HCT116 (cell line): ENCODE measurements around the gene NDC1. TPM values are rescaled to one million over a fixed set of nuclear protein-coding genes. Genes with fewer than 3 reads are reported as not detected.
A peak's percentile ranks its signal among the peaks of the same experiment; 100 is the strongest.

Experiments
- ATAC-seq: fragments of 200-7000 bp; cut with Tn5 transposase; 2 replicates; pipeline ENCODE4 v1.9.1; 2020; ENCODE audit warnings: mild to moderate bottlenecking, moderate library complexity
- Bru-seq: library from RNA; stranded (reverse); fragments of 400-500 nt; gene quantifications from one replicate; lab custom pipeline; 2021; lab: Mats Ljungman, UMichigan
- BruChase-seq, 2 experiments: library from RNA; stranded (reverse); fragments of 400-500 nt; gene quantifications; one replicate each; lab custom pipeline; 2021; lab: Mats Ljungman, UMichigan
- BruUV-seq: library from RNA; stranded (reverse); fragments of 400-500 nt; replicated peaks from 2 replicates; lab custom pipeline; 2021; lab: Mats Ljungman, UMichigan
- CTCF ChIA-PET: fragments of 300-600 bp; sonication (Branson Sonifier 250); formaldehyde crosslinking; loops from one replicate; lab custom pipeline; 2021; ENCODE audit warnings: antibody characterized with exemption; lab: Charles Lee
- POLR2A ChIA-PET: fragments of 300-600, 350-600 bp; sonication (Branson Sonifier 250); formaldehyde crosslinking; loops from one replicate; lab custom pipeline; 2021; ENCODE audit warnings: antibody characterized with exemption; lab: Charles Lee
- RAD21 ChIA-PET, 2 experiments: fragments of 300-600 bp; sonication (Branson Sonifier 250); formaldehyde crosslinking; loops; one replicate each; lab custom pipeline; 2023; ENCODE audit warnings: low total read pairs in 2 of 2; ENCODE audit not compliant: uncharacterized antibody in 2 of 2, unreplicated experiment in 2 of 2, low non-redundant PET in 1 of 2; lab: Charles Lee
- DNase-seq: peaks from one replicate; pipeline ENCODE4 v3.0.0-alpha.2; 2010; ENCODE audit warnings: low read depth, low spot score
- H2AFZ ChIP-seq: fragments of 200-600 bp; shearing (Covaris generic), sonication (generic); 2 replicates; pipeline ENCODE4 v1.6.1; 2017; ENCODE audit warnings: low read depth, mixed run types, mixed read lengths, antibody characterized with exemption, low read length; ENCODE audit not compliant: poor library complexity, severe bottlenecking
- H3K27ac ChIP-seq: 2 replicates; pipeline ENCODE4 v1.5.1; 2012; ENCODE audit warnings: low read depth, low read length
- H3K27me3 ChIP-seq: fragments of 200-600 bp; sonication (generic); 2 replicates; pipeline ENCODE4 v1.6.1; 2016; ENCODE audit warnings: mixed run types, low read length, mixed read lengths; ENCODE audit not compliant: insufficient read depth
- H3K36me3 ChIP-seq, 2 experiments: fragments of 200-500 bp in 1 of 2; fragments of 200-600 bp in 1 of 2; sonication (Bioruptor generic) in 1 of 2; sonication (generic) in 1 of 2; 2 replicates each; pipeline versions ENCODE4 v1.5.1 to v1.6.1; 2014 to 2016; ENCODE audit warnings: low read length in 2 of 2, inconsistent platforms in 1 of 2, mixed read lengths in 1 of 2, mixed run types in 1 of 2; ENCODE audit not compliant: insufficient read depth in 2 of 2, control insufficient read depth in 1 of 2
- H3K4me1 ChIP-seq, 2 experiments: fragments of 200-600 bp in 1 of 2; sonication (generic) in 1 of 2; 2 replicates each; pipeline versions ENCODE4 v1.5.1 to v1.6.1; 2012 to 2017; ENCODE audit warnings: low read length in 2 of 2, inconsistent platforms in 1 of 2, mild to moderate bottlenecking in 1 of 2, mixed read lengths in 1 of 2, mixed run types in 1 of 2, moderate library complexity in 1 of 2; ENCODE audit not compliant: insufficient read depth in 2 of 2, control insufficient read depth in 1 of 2
- H3K4me2 ChIP-seq: fragments of 200-600 bp; sonication (generic); 2 replicates; pipeline ENCODE4 v1.6.1; 2017; ENCODE audit warnings: mixed run types, low read length, mixed read lengths
- H3K4me3 ChIP-seq, 2 experiments: fragments of 200-600 bp in 1 of 2; sonication (generic) in 1 of 2; replicated peaks in 1 of 2; 2 replicates each; pipeline ENCODE4 v1.5.1; 2011 to 2016; ENCODE audit warnings: low read length in 2 of 2, control low read depth in 1 of 2, low read depth in 1 of 2, mild to moderate bottlenecking in 1 of 2, mixed read lengths in 1 of 2, mixed run types in 1 of 2
- H3K79me2 ChIP-seq: fragments of 200-600 bp; sonication (generic); 2 replicates; pipeline ENCODE4 v1.6.1; 2017; ENCODE audit warnings: mild to moderate bottlenecking, mixed run types, low read length, moderate library complexity, mixed read lengths; ENCODE audit not compliant: insufficient read depth
- H3K9ac ChIP-seq: fragments of 200-600 bp; sonication (generic); 2 replicates; pipeline ENCODE4 v1.6.1; 2016; ENCODE audit warnings: low read length, mixed read lengths
- H3K9me2 ChIP-seq: fragments of 200-600 bp; sonication (generic), shearing (Covaris generic); 2 replicates; pipeline ENCODE4 v1.6.1; 2017; ENCODE audit warnings: mixed run types, mild to moderate bottlenecking, moderate library complexity; ENCODE audit not compliant: insufficient read depth
- H3K9me3 ChIP-seq, 2 experiments: fragments of 200-500 bp in 1 of 2; fragments of 200-600 bp in 1 of 2; sonication (Bioruptor generic) in 1 of 2; sonication (generic) in 1 of 2; 2 replicates each; pipeline ENCODE4 v1.6.1; 2014 to 2017; ENCODE audit warnings: low read length in 2 of 2, mixed read lengths in 2 of 2, inconsistent platforms in 1 of 2, low read depth in 1 of 2, mild to moderate bottlenecking in 1 of 2, mixed run types in 1 of 2, moderate library complexity in 1 of 2; ENCODE audit not compliant: control insufficient read depth in 1 of 2, insufficient read depth in 1 of 2
- H4K20me1 ChIP-seq: fragments of 200-600 bp; sonication (generic), shearing (Covaris generic); 2 replicates; pipeline ENCODE4 v1.6.1; 2017; ENCODE audit warnings: mixed run types, mild to moderate bottlenecking, moderate library complexity; ENCODE audit not compliant: insufficient read depth
- CBX3 ChIP-seq: IDR thresholded peaks from 2 replicates; pipeline ENCODE4 v1.6.1; 2012; ENCODE audit warnings: low read depth
- CEBPB ChIP-seq: IDR thresholded peaks from 2 replicates; pipeline ENCODE4 v1.6.1; 2012; ENCODE audit warnings: low read depth
- ELF1 ChIP-seq: IDR thresholded peaks from 2 replicates; pipeline ENCODE4 v1.6.1; 2012; ENCODE audit warnings: low read depth, borderline replicate concordance
- EZH2 ChIP-seq: fragments of 200-600 bp; sonication (generic); IDR thresholded peaks from 2 replicates; pipeline ENCODE4 v1.6.1; 2017; ENCODE audit warnings: antibody characterized with exemption, mixed run types
- EZH2phosphoT487 ChIP-seq: fragments of 200-600 bp; IDR thresholded peaks from 2 replicates; pipeline ENCODE4 v1.6.1; 2018; ENCODE audit warnings: antibody characterized with exemption, borderline replicate concordance
- POLR2A ChIP-seq: IDR thresholded peaks from 2 replicates; pipeline ENCODE4 v1.7.0; 2011; ENCODE audit warnings: borderline replicate concordance; ENCODE audit not compliant: insufficient read depth, insufficient read length; ENCODE audit errors: extremely low read depth
- RAD21 ChIP-seq: IDR thresholded peaks from 2 replicates; pipeline ENCODE4 v1.6.1; 2012; ENCODE audit warnings: low read depth, mild to moderate bottlenecking
- REST ChIP-seq: IDR thresholded peaks from 2 replicates; pipeline ENCODE4 v1.6.1; 2012; ENCODE audit warnings: low read depth
- SIN3A ChIP-seq: IDR thresholded peaks from 2 replicates; pipeline ENCODE4 v1.6.1; 2012; ENCODE audit warnings: low read depth
- SRF ChIP-seq: IDR thresholded peaks from 2 replicates; pipeline ENCODE4 v1.6.1; 2012; ENCODE audit warnings: low read depth
- TCF7L2 ChIP-seq: IDR thresholded peaks from 2 replicates; pipeline ENCODE4 v1.7.0; 2011; ENCODE audit warnings: borderline replicate concordance, inconsistent platforms; ENCODE audit not compliant: insufficient read depth, insufficient read length; ENCODE audit errors: extremely low read depth
- YY1 ChIP-seq: IDR thresholded peaks from 2 replicates; pipeline ENCODE4 v1.6.1; 2011; ENCODE audit warnings: low read length, low read depth, moderate library complexity, mild to moderate bottlenecking; ENCODE audit not compliant: insufficient replicate concordance; ENCODE audit errors: extremely low read depth
- intact Hi-C: fragments of 100-400 bp; cut with micrococcal nuclease; formaldehyde crosslinking; loops from 2 replicates; pipeline ENCODE4 v1.10.0; 2022
- long read RNA-seq: library from polyadenylated mRNA; unstranded; transcript quantifications from one replicate; pipeline ENCODE4 v2.0.0, GENCODE V29; 2021; ENCODE audit not compliant: unreplicated experiment
- polyA plus RNA-seq: library from polyadenylated mRNA; unstranded; fragments of >200 nt; gene quantifications from 2 replicates; pipeline ENCODE4 v1.2.1, GENCODE V29; 2012; ENCODE audit warnings: missing spikeins
- total RNA-seq: library from RNA; stranded (reverse); gene quantifications from one replicate; pipeline ENCODE4 v1.2.1, GENCODE V29; 2021; ENCODE audit not compliant: unreplicated experiment
- TF ChIP-seq, protein P1 (sequence below), 3 experiments: fragments of 200-600 bp in 1 of 3; sonication (generic) in 1 of 3; IDR thresholded peaks in 2 of 3; conservative IDR thresholded peaks in 1 of 3; 2 replicates each; pipeline ENCODE4 v1.5.1; 2012 to 2017; ENCODE audit warnings: low read depth in 2 of 3, low read length in 2 of 3, antibody characterized with exemption in 1 of 3, borderline replicate concordance in 1 of 3, control low read depth in 1 of 3, mild to moderate bottlenecking in 1 of 3, mixed read lengths in 1 of 3, mixed run types in 1 of 3, moderate library complexity in 1 of 3; ENCODE audit not compliant: insufficient read depth in 1 of 3

NDC1 gene, protein sequence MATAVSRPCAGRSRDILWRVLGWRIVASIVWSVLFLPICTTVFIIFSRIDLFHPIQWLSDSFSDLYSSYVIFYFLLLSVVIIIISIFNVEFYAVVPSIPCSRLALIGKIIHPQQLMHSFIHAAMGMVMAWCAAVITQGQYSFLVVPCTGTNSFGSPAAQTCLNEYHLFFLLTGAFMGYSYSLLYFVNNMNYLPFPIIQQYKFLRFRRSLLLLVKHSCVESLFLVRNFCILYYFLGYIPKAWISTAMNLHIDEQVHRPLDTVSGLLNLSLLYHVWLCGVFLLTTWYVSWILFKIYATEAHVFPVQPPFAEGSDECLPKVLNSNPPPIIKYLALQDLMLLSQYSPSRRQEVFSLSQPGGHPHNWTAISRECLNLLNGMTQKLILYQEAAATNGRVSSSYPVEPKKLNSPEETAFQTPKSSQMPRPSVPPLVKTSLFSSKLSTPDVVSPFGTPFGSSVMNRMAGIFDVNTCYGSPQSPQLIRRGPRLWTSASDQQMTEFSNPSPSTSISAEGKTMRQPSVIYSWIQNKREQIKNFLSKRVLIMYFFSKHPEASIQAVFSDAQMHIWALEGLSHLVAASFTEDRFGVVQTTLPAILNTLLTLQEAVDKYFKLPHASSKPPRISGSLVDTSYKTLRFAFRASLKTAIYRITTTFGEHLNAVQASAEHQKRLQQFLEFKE
- total RNA-seq: 54.7 TPM
- 18.6 and 22.6 TPM in 2 replicates for polyA plus RNA-seq
- percentile 82 among the genes with signal in this experiment for Bru-seq, nascent RNA
- BruChase-seq, experiment 1, labeled RNA remaining after a 6-hour chase: percentile 90 among the genes with signal in this experiment
- BruChase-seq, experiment 2, labeled RNA remaining after a 2-hour chase: percentile 83 among the genes with signal in this experiment
- long read RNA-seq, full-length matches to known transcripts: 40 of 98 reads
- long read RNA-seq, partial matches to known transcripts: 36 of 98 reads
- long read RNA-seq, other reads (novel, unspliced or antisense): 22 of 98 reads

- POLR2A ChIA-PET: interaction anchor here (1.1 kb wide), 1 partner anchor 108 kb away, joined by 3 read pairs; the partner anchor contains the start of gene IFT25
- CTCF ChIA-PET: interaction anchor here (1.4 kb wide), 1 partner anchor 12 kb away, joined by 4 read pairs; no protein-coding TSS in a partner anchor
- TF ChIP-seq SIN3A: no peak; the same call in 1 of the 2 replicates
- TF ChIP-seq REST: no peak
- TF ChIP-seq CEBPB: no peak
- TF ChIP-seq CBX3: peak; percentile 81; the same call in 1 of the 2 replicates
- TF ChIP-seq ELF1: peak; percentile 99
- TF ChIP-seq TCF7L2: peak; percentile 95
- peak; percentile 85 for TF ChIP-seq YY1
- TF ChIP-seq RAD21: no peak
- no peak for TF ChIP-seq EZH2phosphoT487
- TF ChIP-seq, protein P1, sequence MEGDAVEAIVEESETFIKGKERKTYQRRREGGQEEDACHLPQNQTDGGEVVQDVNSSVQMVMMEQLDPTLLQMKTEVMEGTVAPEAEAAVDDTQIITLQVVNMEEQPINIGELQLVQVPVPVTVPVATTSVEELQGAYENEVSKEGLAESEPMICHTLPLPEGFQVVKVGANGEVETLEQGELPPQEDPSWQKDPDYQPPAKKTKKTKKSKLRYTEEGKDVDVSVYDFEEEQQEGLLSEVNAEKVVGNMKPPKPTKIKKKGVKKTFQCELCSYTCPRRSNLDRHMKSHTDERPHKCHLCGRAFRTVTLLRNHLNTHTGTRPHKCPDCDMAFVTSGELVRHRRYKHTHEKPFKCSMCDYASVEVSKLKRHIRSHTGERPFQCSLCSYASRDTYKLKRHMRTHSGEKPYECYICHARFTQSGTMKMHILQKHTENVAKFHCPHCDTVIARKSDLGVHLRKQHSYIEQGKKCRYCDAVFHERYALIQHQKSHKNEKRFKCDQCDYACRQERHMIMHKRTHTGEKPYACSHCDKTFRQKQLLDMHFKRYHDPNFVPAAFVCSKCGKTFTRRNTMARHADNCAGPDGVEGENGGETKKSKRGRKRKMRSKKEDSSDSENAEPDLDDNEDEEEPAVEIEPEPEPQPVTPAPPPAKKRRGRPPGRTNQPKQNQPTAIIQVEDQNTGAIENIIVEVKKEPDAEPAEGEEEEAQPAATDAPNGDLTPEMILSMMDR (IDR thresholded peaks at IDR 0.05 in 2 of 3, conservative IDR thresholded peaks at IDR 0.05 in 1 of 3; ENCODE audit: borderline replicate concordance in 1 of 3, insufficient read depth in 1 of 3, low read depth in 2 of 3, low read length in 2 of 3): peak in 1 of 3 experiments; percentile 4; a peak in 1 of 6 replicates
- TF ChIP-seq EZH2: no peak
- TF ChIP-seq POLR2A: peak; percentile 77
- no peak; the same call in 1 of the 2 replicates for TF ChIP-seq SRF
These were observed at the start of gene NDC1 for GRCh38 chr1:53837924-53838653. TSS of gene NDC1 (minus strand) at chr1:53838296. CDS start at chr1:53838261, 35 bp downstream.

More at GRCh38 chr1:53837924-53838653, at the start of gene NDC1:
- Histone ChIP-seq H3K27ac (peak within 1 kb of the TSS; percentile 97), H4K20me1 (peaks cover 5% of the 10 kb centered on the region; the same call in 1 of the 2 replicates), H3K4me1 (peaks cover 0 to 8% of the 10 kb centered on the region in 2 experiments; a peak in 3 of 4 replicates), H3K27me3 (no peaks in the 10 kb centered on the region), H3K4me2 (peak within 1 kb of the TSS; percentile 73), H3K79me2 (peaks cover 50% of the 10 kb centered on the region), H3K9me3 (no peaks in the 10 kb centered on the region; a peak in 1 of 4 replicates), H3K36me3 (peaks cover 0 to 6% of the 10 kb centered on the region in 2 experiments; a peak in 1 of 4 replicates), H3K4me3 (peak within 1 kb of the TSS; percentile 99 to 100), H3K9me2 (no peaks in the 10 kb centered on the region), H2AFZ (peak within 1 kb of the TSS; percentile 85), H3K9ac (peak within 1 kb of the TSS; percentile 99)
- peak; percentile 92 for ATAC-seq
- RAD21 ChIA-PET: no interaction called here
- BruUV-seq: no TSS peak
- intact Hi-C loops: no loop called here
- peak; percentile 95 for DNase-seq
